A549 (cell line): Measurements from ENCODE around the gene PELI3.

Experiments
- CTCF ChIP-seq: fragments of >200 bp; sonication (Bioruptor Twin); formaldehyde crosslinking; IDR thresholded peaks from 3 replicates; pipeline ENCODE4 v1.5.1; 2016
- JUNB ChIP-seq: fragments of >200 bp; sonication (Bioruptor Twin); formaldehyde crosslinking; IDR thresholded peaks from 2 replicates; pipeline ENCODE4 v1.6.1; 2016
- POLR2A ChIP-seq: IDR thresholded peaks from 2 replicates; pipeline ENCODE4 v1.6.1; 2012; ENCODE audit warnings: mild to moderate bottlenecking, low read length
- RAD21 ChIP-seq, 2 experiments: fragments of >200 bp in 1 of 2; sonication (Bioruptor Twin) in 1 of 2; formaldehyde crosslinking in 1 of 2; IDR thresholded peaks in 1 of 2; conservative IDR thresholded peaks in 1 of 2; 2 replicates in 1 of 2; 3 replicates in 1 of 2; pipeline ENCODE4 v1.6.1; 2012 to 2018; ENCODE audit warnings: inconsistent platforms in 1 of 2
- RCOR1 ChIP-seq: fragments of 150-350 bp; IDR thresholded peaks from 2 replicates; pipeline ENCODE4 v1.6.1; 2014; ENCODE audit warnings: antibody characterized with exemption, low read length, low read depth
- TF ChIP-seq, protein P1 (sequence below): fragments of 250-450 bp; sonication (Bioruptor Pico); IDR thresholded peaks from 2 replicates; pipeline ENCODE4 v1.5.0; 2021; ENCODE audit warnings: mild to moderate bottlenecking, moderate library complexity, borderline replicate concordance
- TF ChIP-seq, protein P2 (sequence below): fragments of 200-600 bp; sonication (generic); IDR thresholded peaks from 2 replicates; pipeline ENCODE4 v1.6.1; 2016; ENCODE audit warnings: antibody characterized with exemption, mild to moderate bottlenecking, moderate library complexity

DNA sequence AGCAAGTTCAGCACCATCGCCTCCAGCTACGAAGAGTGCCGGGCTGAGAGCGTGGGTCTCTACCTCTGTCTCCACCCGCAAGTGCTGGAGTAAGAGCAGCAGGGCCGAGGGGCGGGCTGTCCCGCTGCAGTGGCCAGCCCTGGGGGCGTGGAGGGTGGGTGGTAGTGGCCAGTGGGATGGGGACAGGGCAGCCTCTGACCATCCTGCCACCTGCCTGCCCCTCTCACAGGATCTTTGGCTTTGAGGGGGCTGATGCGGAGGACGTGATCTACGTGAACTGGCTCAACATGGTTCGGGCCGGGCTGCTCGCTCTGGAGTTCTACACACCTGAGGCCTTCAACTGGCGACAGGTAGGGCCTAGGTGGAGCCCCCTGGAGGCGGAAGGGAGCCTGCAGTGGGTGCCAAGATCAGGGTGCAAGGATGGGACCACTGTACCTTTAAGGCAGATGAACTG lies 28.7 kb downstream of the PELI3 start:
- no peak for TF ChIP-seq RCOR1
- no peak for TF ChIP-seq POLR2A
- TF ChIP-seq CTCF = no peak
- TF ChIP-seq, protein P1, sequence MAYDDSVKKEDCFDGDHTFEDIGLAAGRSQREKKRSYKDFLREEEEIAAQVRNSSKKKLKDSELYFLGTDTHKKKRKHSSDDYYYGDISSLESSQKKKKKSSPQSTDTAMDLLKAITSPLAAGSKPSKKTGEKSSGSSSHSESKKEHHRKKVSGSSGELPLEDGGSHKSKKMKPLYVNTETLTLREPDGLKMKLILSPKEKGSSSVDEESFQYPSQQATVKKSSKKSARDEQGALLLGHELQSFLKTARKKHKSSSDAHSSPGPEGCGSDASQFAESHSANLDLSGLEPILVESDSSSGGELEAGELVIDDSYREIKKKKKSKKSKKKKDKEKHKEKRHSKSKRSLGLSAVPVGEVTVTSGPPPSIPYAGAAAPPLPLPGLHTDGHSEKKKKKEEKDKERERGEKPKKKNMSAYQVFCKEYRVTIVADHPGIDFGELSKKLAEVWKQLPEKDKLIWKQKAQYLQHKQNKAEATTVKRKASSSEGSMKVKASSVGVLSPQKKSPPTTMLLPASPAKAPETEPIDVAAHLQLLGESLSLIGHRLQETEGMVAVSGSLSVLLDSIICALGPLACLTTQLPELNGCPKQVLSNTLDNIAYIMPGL = no peak
- TF ChIP-seq, protein P2, sequence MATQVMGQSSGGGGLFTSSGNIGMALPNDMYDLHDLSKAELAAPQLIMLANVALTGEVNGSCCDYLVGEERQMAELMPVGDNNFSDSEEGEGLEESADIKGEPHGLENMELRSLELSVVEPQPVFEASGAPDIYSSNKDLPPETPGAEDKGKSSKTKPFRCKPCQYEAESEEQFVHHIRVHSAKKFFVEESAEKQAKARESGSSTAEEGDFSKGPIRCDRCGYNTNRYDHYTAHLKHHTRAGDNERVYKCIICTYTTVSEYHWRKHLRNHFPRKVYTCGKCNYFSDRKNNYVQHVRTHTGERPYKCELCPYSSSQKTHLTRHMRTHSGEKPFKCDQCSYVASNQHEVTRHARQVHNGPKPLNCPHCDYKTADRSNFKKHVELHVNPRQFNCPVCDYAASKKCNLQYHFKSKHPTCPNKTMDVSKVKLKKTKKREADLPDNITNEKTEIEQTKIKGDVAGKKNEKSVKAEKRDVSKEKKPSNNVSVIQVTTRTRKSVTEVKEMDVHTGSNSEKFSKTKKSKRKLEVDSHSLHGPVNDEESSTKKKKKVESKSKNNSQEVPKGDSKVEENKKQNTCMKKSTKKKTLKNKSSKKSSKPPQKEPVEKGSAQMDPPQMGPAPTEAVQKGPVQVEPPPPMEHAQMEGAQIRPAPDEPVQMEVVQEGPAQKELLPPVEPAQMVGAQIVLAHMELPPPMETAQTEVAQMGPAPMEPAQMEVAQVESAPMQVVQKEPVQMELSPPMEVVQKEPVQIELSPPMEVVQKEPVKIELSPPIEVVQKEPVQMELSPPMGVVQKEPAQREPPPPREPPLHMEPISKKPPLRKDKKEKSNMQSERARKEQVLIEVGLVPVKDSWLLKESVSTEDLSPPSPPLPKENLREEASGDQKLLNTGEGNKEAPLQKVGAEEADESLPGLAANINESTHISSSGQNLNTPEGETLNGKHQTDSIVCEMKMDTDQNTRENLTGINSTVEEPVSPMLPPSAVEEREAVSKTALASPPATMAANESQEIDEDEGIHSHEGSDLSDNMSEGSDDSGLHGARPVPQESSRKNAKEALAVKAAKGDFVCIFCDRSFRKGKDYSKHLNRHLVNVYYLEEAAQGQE = no peak
- TF ChIP-seq JUNB = no peak
- no peak for TF ChIP-seq RAD21 (conservative IDR thresholded peaks at IDR 0.05 in 1 of 2, IDR thresholded peaks at IDR 0.05 in 1 of 2)
